Heart right ventricle (tissue), 16 donors: Measurements from ENCODE around the gene GAL. TPM values are rescaled to one million over a fixed set of nuclear protein-coding genes. Genes with fewer than 3 reads are reported as not detected.
A peak's percentile ranks its signal among the peaks of the same experiment; 100 is the strongest.

Source experiments
- ATAC-seq, 8 donors: fragments of 200-7000 bp; cut with Tn5 transposase; one replicate each; pipeline ENCODE4 v1.9.1; 2020; ENCODE audit warnings: mild to moderate bottlenecking in 8 of 8, moderate library complexity in 8 of 8, moderate number of reproducible peaks in 1 of 8
- DNase-seq, 2 donors: peaks; one replicate each; pipeline ENCODE4 v3.0.0-alpha.2; 2020
- H3K27ac ChIP-seq, 10 donors: fragments of 200-600 bp; sonication (generic) in 2 of 10; one replicate each; pipeline versions ENCODE4 v1.5.0 to v1.8.0; 2020 to 2022; ENCODE audit warnings: mild to moderate bottlenecking in 3 of 10
- H3K27me3 ChIP-seq, 7 donors: fragments of 200-600 bp; one replicate each; pipeline ENCODE4 v1.8.0; 2021 to 2022; ENCODE audit warnings: mild to moderate bottlenecking in 2 of 7
- H3K36me3 ChIP-seq, 9 donors: fragments of 200-600 bp; sonication (generic) in 1 of 9; one replicate each; pipeline versions ENCODE4 v1.5.0 to v1.8.0; 2020 to 2022; ENCODE audit warnings: mild to moderate bottlenecking in 2 of 9
- H3K4me1 ChIP-seq, 9 donors: fragments of 200-600 bp; sonication (generic) in 1 of 9; one replicate each; pipeline versions ENCODE4 v1.5.0 to v1.8.0; 2020 to 2022; ENCODE audit warnings: mild to moderate bottlenecking in 4 of 9
- H3K4me3 ChIP-seq, 10 donors: fragments of 200-600 bp; sonication (generic) in 2 of 10; one replicate each; pipeline versions ENCODE4 v1.5.0 to v1.8.0; 2020 to 2022; ENCODE audit warnings: mild to moderate bottlenecking in 7 of 10, moderate library complexity in 2 of 10
- H3K9me3 ChIP-seq, 11 donors: fragments of 200-600 bp in 10 of 11; sonication (generic) in 2 of 11; one replicate each; pipeline versions ENCODE4 v1.5.0 to v1.8.0; 2013 to 2022; ENCODE audit warnings: mild to moderate bottlenecking in 2 of 11, control low read depth in 1 of 11, moderate library complexity in 1 of 11
- WGBS, 2 donors: extraction: QIAGEN DNeasy Blood & Tissue Kit; methylation state at CpG; one replicate each; pipeline ENCODE4 v1.1.7; 2013; ENCODE audit warnings: inconsistent platforms in 1 of 2; 5-methylcytosine and 5-hydroxymethylcytosine counted together
- intact Hi-C, 10 donors: fragments of 100-400 bp; cut with DNase I; formaldehyde crosslinking; loops; one replicate each; pipeline versions ENCODE4 v1.11.1 to v1.14.2; 2022
- polyA plus RNA-seq, 2 donors: library from polyadenylated mRNA; stranded (reverse); fragments of 200-250 nt; gene quantifications; one replicate each; pipeline ENCODE4 v1.2.3, GENCODE V29; 2013
- total RNA-seq, 10 donors: library from RNA; stranded (reverse); fragmentation: NEBNext Ultra II Directional in 3 of 10; extraction: Animal tissue kit (Norgen Biotek cat#: 25700) in 3 of 10; gene quantifications; one replicate each; pipeline versions ENCODE4 v1.2.1 to v1.2.4, GENCODE V29; 2021 to 2023
- TF ChIP-seq, protein P1 (sequence below), 9 donors: fragments of 200-600 bp; sonication (generic) in 2 of 9; IDR thresholded peaks; one replicate each; pipeline versions ENCODE4 v1.5.0 to v1.8.0; 2021 to 2022; ENCODE audit warnings: antibody characterized with exemption in 9 of 9, mild to moderate bottlenecking in 5 of 9, moderate library complexity in 1 of 9
- donor health status: Arrhythmogenic right ventricular cardiomyopathy.
- donor health status: ischemic (EF 13 %, LVEDD 7.1; RV severe dilation, severe dysfunction).
- donor health status: healthy with polysubstance abuse.
- donor health status: DM: no; HTN: yes; CAD: no.
- donor health status: DM: no; HTN: no; CAD: no.
- donor health status: ischemic (EF 25% LVEDD 6.9; RV normal size, moderate dysfunction).
- donor health status: ischemic (EF 25% LVEDD 5.7; RV mildly dilated, moderate dysfunction).
- donor health status: healthy.
- donor health status: DM: yes; HTN: yes; CAD: no.
- donor health status: Ischemic cardiomyopathy.
- donor health status: ischemic (EF 35%, LVEDD 5.7; RV mildly dilated, moderate dysfunction).
- donor health status: nonischemic (EF 11% LVEDD 7.7; RV severe dilation, severe dysfunction).
- donor health status: DM: yes; HTN: yes; CAD: no.
- donor health status: PGD.
- donor health status: ischemic (EF 29% LVEDD 5.4; RV normal size, mild dysfunction).
- donor health status: nonischemic (EF 23%, LVEDD 6.1; RV moderate dilation, normal function).

GAL gene
- total and polyA plus RNA-seq, 12 donors, result 0.42 to 2.9 (median 1.1) TPM; not detected in 8

DNA sequence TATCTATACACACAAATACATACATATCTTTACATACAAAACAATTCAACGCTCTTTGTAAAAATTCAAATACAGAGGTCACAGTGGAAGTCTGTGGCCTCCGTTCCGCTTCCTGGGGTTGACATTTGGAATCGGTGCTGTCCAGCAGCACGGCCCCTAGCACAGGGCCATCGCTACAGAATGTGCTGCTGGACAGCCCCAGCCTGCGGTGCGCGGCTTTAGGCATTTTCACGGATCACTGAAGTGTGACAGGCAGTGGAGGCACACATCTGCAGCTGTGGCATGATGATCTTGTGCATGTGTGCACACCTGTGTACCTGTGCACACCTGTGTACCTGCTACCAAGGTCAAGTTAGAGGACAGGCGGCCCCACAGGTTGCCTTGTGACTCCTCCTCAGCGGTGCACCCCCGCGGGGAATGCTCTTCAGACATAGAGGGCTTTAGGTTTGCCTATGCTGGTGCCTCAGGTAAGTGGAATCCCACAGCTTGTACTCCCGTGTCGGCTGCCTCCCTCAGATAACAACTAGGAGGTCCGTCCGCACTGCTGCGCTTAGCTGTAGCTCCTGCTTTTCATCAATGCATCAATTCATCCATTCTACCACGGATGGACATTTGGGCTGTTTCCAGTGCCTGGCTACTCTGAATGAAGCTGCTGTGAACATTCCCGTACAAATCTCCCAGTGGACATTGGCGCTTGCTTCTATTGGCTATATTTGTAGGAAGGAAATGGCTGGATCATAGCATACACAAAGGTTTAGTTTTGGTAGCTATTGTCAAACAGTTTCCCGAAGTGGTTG is 29.9 kb downstream of the GAL start:
- no peak for ATAC-seq
- intact Hi-C loops, result loop anchor here in 1 of 10 donors (10.0 kb wide), 1 partner anchor 1081 kb away; no protein-coding TSS in a partner anchor
- TF ChIP-seq, protein P1, sequence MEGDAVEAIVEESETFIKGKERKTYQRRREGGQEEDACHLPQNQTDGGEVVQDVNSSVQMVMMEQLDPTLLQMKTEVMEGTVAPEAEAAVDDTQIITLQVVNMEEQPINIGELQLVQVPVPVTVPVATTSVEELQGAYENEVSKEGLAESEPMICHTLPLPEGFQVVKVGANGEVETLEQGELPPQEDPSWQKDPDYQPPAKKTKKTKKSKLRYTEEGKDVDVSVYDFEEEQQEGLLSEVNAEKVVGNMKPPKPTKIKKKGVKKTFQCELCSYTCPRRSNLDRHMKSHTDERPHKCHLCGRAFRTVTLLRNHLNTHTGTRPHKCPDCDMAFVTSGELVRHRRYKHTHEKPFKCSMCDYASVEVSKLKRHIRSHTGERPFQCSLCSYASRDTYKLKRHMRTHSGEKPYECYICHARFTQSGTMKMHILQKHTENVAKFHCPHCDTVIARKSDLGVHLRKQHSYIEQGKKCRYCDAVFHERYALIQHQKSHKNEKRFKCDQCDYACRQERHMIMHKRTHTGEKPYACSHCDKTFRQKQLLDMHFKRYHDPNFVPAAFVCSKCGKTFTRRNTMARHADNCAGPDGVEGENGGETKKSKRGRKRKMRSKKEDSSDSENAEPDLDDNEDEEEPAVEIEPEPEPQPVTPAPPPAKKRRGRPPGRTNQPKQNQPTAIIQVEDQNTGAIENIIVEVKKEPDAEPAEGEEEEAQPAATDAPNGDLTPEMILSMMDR (IDR thresholded peaks at IDR 0.05), result no peak
- DNase-seq, result no peak
- H3K4me3 ChIP-seq, result no peak overlapping the region
- H3K36me3 ChIP-seq, result no peaks in the 10 kb centered on the region
- H3K9me3 ChIP-seq, result no peaks in the 10 kb centered on the region
- peak overlapping the region in 1 of 10 donors; percentile 34 for H3K27ac ChIP-seq
- peaks cover 0 to 30% (median 6%) of the 10 kb centered on the region in 7 donors for H3K27me3 ChIP-seq
- H3K4me1 ChIP-seq, result peaks cover 0 to 14% (median 0%) of the 10 kb centered on the region in 9 donors
- WGBS, 2 donors, result 66 to 69% methylated on average over 23 of the region's 23 CpGs

DNA sequence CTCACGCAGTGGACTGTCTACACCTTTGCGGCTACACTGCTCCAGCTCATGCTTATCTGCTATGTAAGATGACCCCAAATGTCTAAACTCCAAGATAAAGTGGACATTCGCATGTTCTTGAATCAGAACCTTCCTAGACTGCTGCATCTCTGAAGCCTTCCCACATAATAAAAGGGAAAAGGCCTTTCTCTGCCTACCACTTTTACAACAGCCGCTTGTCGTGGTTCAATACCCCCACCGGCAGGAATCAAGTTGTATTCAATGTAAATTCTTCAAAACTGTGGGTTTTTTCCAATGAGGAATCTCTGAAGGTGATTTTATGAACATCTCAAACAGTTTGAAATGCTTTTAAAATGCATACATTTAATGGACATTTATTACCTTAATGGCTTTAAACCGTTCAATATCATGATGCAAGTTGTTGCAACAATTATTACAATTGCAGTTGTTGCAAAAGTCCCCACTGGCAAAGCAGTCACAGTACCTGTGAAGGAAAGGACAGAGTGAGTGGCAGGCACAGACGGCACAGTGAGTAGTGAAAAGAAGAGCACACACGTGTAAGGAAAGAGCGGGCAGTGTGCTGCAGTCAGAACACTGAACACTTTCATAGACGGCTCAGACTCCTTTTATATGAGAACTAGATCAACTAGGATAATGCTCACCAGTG is 31.2 kb downstream of the GAL start:
- WGBS, 2 donors, result 91% methylated on average over 11 of the region's 11 CpGs
- intact Hi-C loops, result loop anchor here in 1 of 10 donors (10.0 kb wide), 1 partner anchor 1079 kb away; no protein-coding TSS in a partner anchor
- no peak overlapping the region for H3K27ac ChIP-seq
- TF ChIP-seq, protein P1 (IDR thresholded peaks at IDR 0.05), result no peak
- ATAC-seq, result no peak
- peaks cover 0 to 34% (median 7%) of the 10 kb centered on the region in 7 donors for H3K27me3 ChIP-seq
- no peak overlapping the region for H3K4me3 ChIP-seq
- peaks cover 0 to 12% (median 0%) of the 10 kb centered on the region in 11 donors for H3K9me3 ChIP-seq
- no peaks in the 10 kb centered on the region for H3K36me3 ChIP-seq
- peaks cover 0 to 14% (median 0%) of the 10 kb centered on the region in 9 donors for H3K4me1 ChIP-seq
- DNase-seq, result no peak

DNA sequence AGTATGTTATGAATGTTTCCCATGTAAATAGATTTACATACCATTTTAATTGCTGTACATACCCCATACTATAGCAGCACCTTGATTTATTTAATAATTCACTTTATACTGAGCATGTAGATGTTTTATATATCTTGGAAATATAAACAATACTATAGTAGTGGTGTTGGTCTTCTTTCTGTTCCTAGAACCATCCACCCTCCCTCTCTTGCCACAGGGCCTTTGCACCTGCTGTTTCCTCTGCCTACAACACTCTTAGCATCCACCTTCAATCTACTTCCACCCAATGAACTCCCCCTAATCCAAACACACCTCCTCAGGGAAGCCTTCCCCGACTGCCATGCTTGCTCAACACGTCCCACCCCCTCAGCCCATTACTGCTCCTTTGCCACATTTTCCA is 36.7 kb downstream of the GAL start:
- 83 to 95% methylated on average over 2 of the region's 2 CpGs for WGBS, 2 donors
- ATAC-seq (no peak), DNase-seq (no peak)
- Histone ChIP-seq H3K27ac (no peak overlapping the region), H3K4me3 (no peak overlapping the region), H3K4me1 (no peaks in the 10 kb centered on the region), H3K36me3 (no peaks in the 10 kb centered on the region), H3K27me3 (peaks cover 0 to 24% (median 0%) of the 10 kb centered on the region in 7 donors), H3K9me3 (peaks cover 0 to 12% (median 0%) of the 10 kb centered on the region in 11 donors)
- TF ChIP-seq, protein P1 (IDR thresholded peaks at IDR 0.05), result no peak
- intact Hi-C loops, result no loop called here

DNA sequence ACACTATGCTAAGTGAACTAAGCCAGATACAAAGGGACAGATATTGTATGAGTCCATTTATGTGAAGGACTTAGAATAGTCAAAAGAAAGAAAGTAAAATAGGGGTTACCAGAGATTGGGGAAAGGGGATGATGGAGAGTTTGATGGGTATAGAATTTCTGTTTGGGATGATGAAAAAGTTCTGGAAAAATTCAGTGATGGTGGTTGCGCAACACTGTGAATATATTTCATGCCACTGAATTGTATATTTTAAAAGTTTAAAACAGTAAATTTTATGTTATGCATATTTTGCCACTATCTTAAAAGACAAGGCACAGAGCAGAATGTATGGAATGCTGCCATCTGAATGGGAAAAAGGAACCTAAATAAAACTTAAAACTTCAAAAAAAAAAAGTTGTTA is 37.8 kb downstream of the GAL start:
- peaks cover 0 to 12% (median 0%) of the 10 kb centered on the region in 11 donors for H3K9me3 ChIP-seq
- WGBS, 2 donors, result 97 to 100% methylated on average over 1 of the region's 1 CpG
- no peak for DNase-seq
- H3K27ac ChIP-seq, result no peak overlapping the region
- no peak overlapping the region for H3K4me3 ChIP-seq
- no peak for ATAC-seq
- H3K4me1 ChIP-seq, result no peaks in the 10 kb centered on the region
- TF ChIP-seq, protein P1 (IDR thresholded peaks at IDR 0.05), result no peak
- no peaks in the 10 kb centered on the region for H3K36me3 ChIP-seq
- peaks cover 0 to 17% (median 0%) of the 10 kb centered on the region in 7 donors for H3K27me3 ChIP-seq
- intact Hi-C loops, result no loop called here
